Cardiac muscle cell (in vitro differentiated cells and primary cell): ENCODE measurements around the gene OR13A1. TPM values are rescaled to one million over a fixed set of nuclear protein-coding genes. Genes with fewer than 3 reads are reported as not detected.
"Not testable (repeated sequence)": the region's sequence is repeated elsewhere in the genome, so short reads cannot be mapped to it uniquely, and the experiment has no call there.

Source experiments
- DNase-seq, 2 donors: peaks; one replicate each; pipeline versions ENCODE4 v3.0.0 to v3.0.0-alpha.2; 2010 to 2017; ENCODE audit warnings: low read depth in 1 of 2, low spot score in 1 of 2
- H3K27ac ChIP-seq: fragments of 200-600 bp; sonication (generic); 2 replicates; pipeline ENCODE4 v1.5.1; 2016
- H3K27me3 ChIP-seq: fragments of 200-600 bp; sonication (generic); 2 replicates; pipeline ENCODE4 v1.6.0; 2016; ENCODE audit warnings: control low read depth
- H3K36me3 ChIP-seq: fragments of 200-600 bp; sonication (generic); 2 replicates; pipeline ENCODE4 v1.5.1; 2016; ENCODE audit warnings: control low read depth
- H3K4me1 ChIP-seq: fragments of 200-600 bp; sonication (generic); 2 replicates; pipeline ENCODE4 v1.8.1; 2017; ENCODE audit warnings: low read depth, mild to moderate bottlenecking, mixed run types
- H3K4me3 ChIP-seq: fragments of 200-600 bp; sonication (generic); 2 replicates; pipeline ENCODE4 v1.5.1; 2016; ENCODE audit warnings: mild to moderate bottlenecking
- H3K9me3 ChIP-seq: fragments of 200-600 bp; sonication (generic); 2 replicates; pipeline ENCODE4 v1.5.1; 2017; ENCODE audit warnings: low read depth, mild to moderate bottlenecking, control low read depth
- polyA plus RNA-seq: library from polyadenylated mRNA; unstranded; fragments of >200 nt; fragmentation: Nextera tagmentation; extraction: Ambion mirVana; gene quantifications from 2 replicates; pipeline ENCODE4 v1.2.1, GENCODE V29; 2016
- total RNA-seq: library from RNA; depleted of rRNA; stranded (reverse); fragments of >200 nt; gene quantifications from 2 replicates; pipeline ENCODE4 v1.2.3, GENCODE V29; 2016
- TF ChIP-seq, protein P1 (sequence below): IDR thresholded peaks from 2 replicates; pipeline ENCODE4 v1.5.1; 2012; ENCODE audit warnings: low read depth, mild to moderate bottlenecking, low read length

The OR13A1 gene
- total and polyA plus RNA-seq, 2 experiments from 2014 or later: 0.15 to 0.38 TPM

DNA sequence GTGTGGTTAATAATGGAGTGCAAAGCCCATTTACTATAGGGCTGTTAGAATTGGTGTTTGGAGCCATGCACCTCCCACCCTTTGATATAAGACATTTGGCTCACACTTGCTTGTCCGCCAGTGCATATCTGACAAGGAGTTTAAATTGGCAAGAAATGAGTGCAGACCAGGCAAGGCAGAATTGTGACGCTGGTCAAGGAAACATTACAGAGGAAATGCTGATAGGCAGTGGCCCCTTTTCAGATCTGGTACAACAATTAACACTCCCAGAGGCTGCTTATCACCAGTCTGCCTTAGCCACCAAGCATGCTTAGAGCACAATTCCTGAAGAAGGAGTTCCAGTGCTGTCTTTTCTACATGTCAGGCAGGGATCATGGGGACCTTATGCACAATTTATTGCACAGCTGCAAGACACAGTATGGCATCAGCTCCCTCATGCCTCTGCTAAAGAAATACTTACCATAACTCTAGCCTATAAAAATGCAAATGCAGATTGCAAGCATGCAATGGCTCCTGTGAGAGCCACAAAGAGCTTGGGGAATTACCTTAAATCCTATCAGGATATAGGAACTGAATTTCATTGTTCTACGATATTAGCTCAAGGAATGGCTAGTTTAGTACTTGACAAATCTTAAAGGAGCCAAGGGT is 35.2 kb downstream of the OR13A1 start:
- peak in 1 of 2 donors; percentile 6 for DNase-seq
- Histone ChIP-seq H3K27ac (no peak overlapping the region), H3K4me3 (no peak overlapping the region), H3K36me3 (no peaks in the 10 kb centered on the region), H3K27me3 (no peaks in the 10 kb centered on the region), H3K9me3 (no peaks in the 10 kb centered on the region), H3K4me1 (no peaks in the 10 kb centered on the region)
- TF ChIP-seq, protein P1, sequence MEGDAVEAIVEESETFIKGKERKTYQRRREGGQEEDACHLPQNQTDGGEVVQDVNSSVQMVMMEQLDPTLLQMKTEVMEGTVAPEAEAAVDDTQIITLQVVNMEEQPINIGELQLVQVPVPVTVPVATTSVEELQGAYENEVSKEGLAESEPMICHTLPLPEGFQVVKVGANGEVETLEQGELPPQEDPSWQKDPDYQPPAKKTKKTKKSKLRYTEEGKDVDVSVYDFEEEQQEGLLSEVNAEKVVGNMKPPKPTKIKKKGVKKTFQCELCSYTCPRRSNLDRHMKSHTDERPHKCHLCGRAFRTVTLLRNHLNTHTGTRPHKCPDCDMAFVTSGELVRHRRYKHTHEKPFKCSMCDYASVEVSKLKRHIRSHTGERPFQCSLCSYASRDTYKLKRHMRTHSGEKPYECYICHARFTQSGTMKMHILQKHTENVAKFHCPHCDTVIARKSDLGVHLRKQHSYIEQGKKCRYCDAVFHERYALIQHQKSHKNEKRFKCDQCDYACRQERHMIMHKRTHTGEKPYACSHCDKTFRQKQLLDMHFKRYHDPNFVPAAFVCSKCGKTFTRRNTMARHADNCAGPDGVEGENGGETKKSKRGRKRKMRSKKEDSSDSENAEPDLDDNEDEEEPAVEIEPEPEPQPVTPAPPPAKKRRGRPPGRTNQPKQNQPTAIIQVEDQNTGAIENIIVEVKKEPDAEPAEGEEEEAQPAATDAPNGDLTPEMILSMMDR: no peak

DNA sequence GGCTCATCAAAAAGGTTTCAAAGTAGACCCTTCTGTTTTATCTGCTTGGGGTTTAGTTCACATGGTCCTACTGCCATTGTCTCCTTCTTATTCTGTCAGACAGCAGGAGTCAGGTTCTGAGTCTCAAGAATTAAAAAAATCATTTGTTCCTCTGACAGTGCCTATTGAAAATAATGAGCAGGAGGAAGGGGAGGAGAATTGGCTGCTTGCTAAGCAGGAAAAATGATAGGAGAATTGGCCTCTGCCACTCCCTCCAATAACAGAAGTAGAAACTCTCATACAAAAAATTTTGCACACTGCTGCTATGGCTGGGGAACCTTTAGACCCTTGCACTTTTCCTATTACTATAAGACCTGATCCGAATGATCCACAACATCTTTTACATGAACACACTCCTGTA is 35.7 kb downstream of the OR13A1 start:
- Histone ChIP-seq H3K36me3 (no peaks in the 10 kb centered on the region), H3K4me3 (no peak overlapping the region), H3K4me1 (no peaks in the 10 kb centered on the region), H3K27ac (no peak overlapping the region), H3K9me3 (no peaks in the 10 kb centered on the region), H3K27me3 (no peaks in the 10 kb centered on the region)
- DNase-seq: no peak
- TF ChIP-seq, protein P1: no peak

DNA sequence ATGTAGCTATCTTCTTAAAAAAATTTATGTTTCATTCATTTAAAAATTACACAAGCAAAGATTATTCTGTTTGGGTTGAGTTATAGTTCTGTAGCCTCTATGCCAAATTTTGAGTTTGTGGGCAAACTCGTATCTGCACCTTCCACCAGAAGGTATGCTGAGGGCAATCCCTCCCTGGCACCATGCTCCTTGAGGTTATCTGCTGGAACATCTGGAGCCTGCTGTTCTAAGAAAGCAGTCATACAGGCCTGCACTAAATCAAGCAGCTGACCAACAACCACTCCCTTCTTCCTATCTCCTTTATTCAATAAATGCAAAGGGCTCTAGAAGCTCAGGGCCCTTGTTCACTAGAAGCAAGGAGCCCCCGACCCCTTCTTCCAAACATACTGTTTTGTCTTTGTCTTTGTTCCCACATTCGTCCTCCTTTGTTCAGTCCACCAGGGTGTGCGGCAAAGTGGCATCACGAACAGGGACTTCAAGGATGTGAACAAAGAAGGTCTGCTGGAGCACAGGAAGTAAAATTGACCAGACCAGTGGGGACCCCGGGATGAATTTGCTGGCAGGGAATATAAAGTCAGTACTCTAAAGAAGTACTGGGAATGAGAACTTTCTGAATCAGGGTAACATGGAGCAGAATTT is 36.4 kb downstream of the OR13A1 start:
- no peak overlapping the region for H3K27ac ChIP-seq

DNA sequence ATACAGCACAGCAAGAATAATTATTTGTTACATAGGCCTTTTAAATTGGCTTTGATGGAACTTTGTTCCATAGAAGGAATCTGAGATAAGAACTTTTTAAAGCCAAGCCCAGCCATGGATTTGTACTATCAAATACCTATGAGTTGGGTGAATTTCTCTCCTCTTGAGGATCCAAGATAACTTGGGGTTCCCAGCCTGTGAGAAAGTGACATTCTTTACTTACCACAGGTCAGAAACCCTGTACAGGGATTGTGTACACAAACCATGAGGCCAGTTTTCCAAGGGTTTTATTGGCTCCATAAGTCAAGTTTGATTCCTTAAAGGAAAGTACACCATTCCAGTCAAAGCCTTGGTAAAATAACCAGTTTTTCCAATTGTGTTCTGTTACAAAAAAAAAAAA is 39.3 kb downstream of the OR13A1 start:
- not testable (repeated sequence) for H3K9me3 ChIP-seq, H3K4me3 ChIP-seq, H3K27me3 ChIP-seq, H3K27ac ChIP-seq, H3K4me1 ChIP-seq, H3K36me3 ChIP-seq, DNase-seq

More for the DNA sequence above, 36.4 kb downstream of the OR13A1 start:
- Histone ChIP-seq H3K4me1 (no peaks in the 10 kb centered on the region), H3K4me3 (no peak overlapping the region), H3K36me3 (no peaks in the 10 kb centered on the region), H3K27me3 (no peaks in the 10 kb centered on the region), H3K9me3 (no peaks in the 10 kb centered on the region)
- no peak for DNase-seq
- TF ChIP-seq, protein P1: no peak

DNA sequence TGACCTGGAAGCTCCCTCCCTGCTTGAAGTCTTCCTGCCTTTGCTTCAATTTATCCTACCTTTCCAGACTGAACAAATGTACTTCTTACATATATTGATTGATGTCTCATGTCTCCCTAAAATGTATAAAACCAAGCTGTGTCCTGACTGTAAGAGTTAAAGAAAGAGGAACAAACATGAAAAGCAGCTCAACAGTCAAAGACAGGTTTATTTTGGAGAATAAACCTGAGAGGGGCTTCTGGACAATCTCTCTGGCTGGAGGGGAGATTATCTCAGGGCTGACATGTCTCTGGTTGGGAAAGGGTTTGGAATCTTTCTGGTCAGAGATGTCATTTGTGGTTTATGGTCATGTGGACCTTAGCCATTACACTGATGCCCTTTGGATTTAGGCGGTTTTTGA is 41.0 kb downstream of the OR13A1 start:
- no peaks in the 10 kb centered on the region for H3K27me3 ChIP-seq
- peaks cover 3% of the 10 kb centered on the region for H3K9me3 ChIP-seq
- no peaks in the 10 kb centered on the region for H3K36me3 ChIP-seq
- no peak for DNase-seq
- no peak overlapping the region for H3K4me3 ChIP-seq
- TF ChIP-seq, protein P1: no peak
- no peak overlapping the region for H3K27ac ChIP-seq
- H3K4me1 ChIP-seq: no peaks in the 10 kb centered on the region

DNA sequence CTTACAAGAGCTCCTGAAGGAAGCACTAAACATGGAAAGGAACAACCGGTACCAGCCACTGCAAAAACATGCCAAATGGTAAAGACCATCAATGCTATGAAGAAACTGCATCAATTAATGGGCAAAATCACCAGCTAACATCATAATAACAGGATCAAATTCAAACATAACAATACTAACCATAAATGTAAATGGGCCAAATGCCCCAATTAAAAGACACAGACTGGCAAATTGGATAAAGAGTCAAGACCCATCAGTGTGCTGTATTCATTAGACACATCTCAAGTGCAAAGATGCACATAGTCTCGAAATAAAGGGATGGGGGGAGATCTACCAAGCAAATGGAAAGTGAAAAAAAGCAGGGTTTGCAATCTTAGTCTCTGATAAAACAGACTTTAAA is 47.6 kb downstream of the OR13A1 start:
- not testable (repeated sequence) for H3K4me3 ChIP-seq, H3K4me1 ChIP-seq, H3K27ac ChIP-seq, DNase-seq, H3K36me3 ChIP-seq, H3K27me3 ChIP-seq, H3K9me3 ChIP-seq
